HG02981 (cell line): ENCODE measurements around the gene RAPGEF5.

Source experiments
- ATAC-seq: cut with Tn5 transposase; IDR thresholded peaks from one replicate; pipeline ENCODE4 v1.9.1; 2021; ENCODE audit warnings: mild to moderate bottlenecking, moderate library complexity; ENCODE audit not compliant: unreplicated experiment

Gene RAPGEF5, protein sequence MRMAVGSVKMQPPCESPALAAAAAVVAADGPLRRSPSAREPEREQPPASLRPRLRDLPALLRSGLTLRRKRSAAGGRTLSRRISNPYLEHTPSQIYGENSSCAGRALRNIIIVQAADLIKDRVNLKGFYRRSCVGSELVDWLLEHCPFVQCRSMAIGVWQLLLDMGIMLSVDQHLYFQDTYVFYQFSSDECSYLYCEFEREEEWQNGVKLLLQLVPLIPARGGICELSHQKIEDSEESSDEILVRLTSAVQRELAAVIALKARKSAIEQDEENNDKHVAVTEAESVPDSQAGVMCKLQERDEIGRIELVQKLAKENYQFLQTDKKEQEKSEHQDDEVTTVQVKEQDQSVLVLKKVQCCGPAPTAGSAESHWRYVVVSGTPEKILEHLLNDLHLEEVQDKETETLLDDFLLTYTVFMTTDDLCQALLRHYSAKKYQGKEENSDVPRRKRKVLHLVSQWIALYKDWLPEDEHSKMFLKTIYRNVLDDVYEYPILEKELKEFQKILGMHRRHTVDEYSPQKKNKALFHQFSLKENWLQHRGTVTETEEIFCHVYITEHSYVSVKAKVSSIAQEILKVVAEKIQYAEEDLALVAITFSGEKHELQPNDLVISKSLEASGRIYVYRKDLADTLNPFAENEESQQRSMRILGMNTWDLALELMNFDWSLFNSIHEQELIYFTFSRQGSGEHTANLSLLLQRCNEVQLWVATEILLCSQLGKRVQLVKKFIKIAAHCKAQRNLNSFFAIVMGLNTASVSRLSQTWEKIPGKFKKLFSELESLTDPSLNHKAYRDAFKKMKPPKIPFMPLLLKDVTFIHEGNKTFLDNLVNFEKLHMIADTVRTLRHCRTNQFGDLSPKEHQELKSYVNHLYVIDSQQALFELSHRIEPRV

DNA sequence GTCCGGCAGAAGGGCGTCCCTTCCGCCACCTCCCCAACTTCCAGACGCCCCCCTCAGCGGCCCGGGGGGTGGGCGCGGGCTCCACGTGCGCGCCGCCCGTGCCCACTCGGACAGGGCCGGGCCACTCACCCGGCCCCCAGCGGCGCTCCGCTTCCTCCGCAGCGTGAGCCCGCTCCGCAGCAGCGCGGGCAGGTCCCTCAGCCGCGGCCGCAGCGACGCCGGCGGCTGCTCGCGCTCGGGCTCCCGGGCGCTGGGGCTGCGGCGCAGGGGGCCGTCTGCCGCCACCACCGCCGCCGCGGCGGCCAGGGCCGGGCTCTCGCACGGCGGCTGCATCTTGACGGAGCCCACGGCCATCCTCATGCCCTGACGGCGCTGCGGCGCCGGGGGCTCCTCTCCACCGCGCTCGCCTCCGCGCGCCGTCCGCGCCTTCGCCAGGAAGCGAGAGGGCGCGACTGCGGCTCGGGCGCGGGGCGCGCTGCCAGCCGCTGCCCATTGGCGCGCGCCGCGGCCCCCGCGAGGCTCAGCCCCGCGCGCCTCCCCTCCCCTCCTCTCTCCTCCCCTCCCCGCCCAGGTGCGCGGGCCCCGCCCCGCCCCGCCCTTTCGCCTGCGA lies at the start of gene RAPGEF5:
TSS of gene RAPGEF5 (minus strand) at position 454 of the 610 bp plus-strand sequence. CDS start at position 360, 94 bp downstream.
- peak; percentile 44 for ATAC-seq

DNA sequence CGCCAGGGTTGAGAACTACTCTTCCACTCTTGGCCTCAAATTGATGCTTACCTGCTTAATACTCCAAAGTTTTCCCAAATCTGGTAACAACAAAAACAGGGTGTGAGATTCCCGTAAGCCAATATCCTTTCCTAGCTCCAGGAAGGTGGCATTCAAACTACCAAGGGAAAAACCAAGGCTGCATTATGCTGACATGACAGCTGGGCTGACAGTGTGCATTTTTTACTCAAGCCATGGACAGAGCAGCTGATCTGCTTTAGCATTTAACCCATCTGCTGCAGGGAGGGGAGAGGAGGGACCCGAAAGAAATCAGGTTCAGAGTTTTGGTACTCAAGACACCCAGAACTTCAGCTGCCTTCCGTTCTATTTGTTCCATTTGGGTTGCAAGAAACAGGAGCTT lies 49.8 kb upstream of the RAPGEF5 start:
- ATAC-seq, result no peak

DNA sequence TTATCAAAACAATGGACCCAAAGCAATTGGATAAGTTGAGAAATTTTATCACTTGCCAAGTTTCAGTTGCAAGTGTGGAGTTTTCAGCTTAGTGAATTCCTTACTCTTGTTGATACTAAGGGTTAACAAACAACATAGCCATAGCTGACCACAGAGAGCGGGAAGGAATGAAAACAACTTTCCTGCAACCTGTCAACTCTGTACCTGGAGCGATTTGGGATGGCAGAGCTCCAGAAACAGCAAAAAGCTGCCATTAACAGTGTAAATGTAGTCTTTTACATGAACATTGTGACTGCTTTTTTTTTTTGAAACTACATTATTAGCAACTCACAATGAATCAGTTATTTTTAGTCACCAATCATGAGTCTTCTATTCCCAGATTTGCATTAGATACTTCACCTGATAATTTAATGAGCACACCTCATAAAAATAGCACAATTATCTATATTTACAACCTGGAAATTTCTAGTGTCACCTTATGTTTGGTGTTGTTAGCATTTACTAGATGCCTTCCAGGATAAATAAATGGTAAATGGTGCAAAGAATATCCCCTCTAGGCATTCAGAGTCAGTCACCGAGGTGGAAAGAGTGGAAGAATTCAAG lies 47.6 kb upstream of the RAPGEF5 start:
- no peak for ATAC-seq

DNA sequence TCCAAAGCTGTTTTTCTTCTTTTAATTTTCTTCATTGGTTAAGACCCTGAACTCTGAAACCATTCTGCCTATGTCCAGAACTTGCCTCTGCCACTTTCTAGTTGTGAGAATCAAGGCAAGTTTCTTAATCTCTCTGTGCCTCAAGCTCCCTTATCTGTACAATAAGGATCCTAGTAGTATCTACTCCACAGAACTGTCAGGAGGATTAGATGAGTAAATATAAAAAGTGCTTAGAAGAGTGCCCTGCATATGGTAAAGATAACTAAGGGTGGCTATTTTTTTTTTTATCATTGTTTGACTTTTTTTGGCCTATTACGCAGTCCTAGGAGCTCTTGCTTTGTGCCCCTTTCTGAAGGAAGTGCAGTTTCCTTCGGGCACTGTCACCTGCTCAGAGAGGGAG lies 46.4 kb upstream of the RAPGEF5 start:
- no peak for ATAC-seq

DNA sequence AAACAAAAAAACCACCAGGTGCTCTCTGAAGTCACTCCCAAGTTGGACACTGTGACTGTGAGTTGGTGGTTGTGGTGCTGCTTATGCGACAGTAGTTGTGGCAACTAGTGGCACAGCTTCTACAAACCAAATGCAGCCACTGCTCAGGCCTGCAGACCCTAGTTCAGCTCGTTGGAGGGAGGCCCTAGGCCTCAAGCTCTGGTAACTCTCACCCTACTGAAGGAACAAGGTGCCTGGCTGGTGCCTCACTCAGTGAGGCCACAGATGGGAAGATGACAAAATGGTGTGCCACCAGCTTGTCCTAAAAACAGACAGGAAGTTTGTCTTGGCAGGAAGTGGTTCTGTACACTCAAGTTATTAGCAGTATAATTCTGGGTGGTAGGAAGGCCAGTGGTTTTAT lies 45.3 kb upstream of the RAPGEF5 start:
- ATAC-seq, result peak; percentile 39

DNA sequence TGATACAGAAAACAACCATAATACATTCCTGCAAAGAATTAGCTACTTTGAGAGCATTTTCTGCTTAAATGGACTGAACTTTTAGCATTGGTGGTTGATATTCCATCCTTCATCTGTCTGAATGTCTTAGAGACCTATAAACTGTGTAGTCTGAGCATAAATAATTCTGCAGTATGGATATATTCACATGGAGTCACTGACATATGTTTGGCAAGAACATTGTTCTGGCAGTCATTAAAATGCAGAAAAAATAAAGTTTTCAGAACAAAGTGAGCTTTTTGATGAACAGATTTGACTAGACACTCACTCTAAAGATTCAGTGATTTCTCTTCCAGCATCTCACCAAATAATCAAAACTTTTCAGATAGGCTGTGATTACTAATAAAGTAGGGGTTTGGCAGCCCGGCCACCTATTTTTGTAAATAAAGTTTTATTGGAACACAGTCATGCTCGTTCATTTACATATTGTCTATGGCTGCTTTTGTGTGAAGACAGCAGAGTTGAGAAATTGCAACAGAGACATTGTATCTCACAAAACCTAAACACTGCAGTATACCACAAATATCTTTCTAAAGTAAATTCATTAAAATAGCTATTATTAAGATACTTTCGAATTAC lies 44.1 kb upstream of the RAPGEF5 start:
- no peak for ATAC-seq

DNA sequence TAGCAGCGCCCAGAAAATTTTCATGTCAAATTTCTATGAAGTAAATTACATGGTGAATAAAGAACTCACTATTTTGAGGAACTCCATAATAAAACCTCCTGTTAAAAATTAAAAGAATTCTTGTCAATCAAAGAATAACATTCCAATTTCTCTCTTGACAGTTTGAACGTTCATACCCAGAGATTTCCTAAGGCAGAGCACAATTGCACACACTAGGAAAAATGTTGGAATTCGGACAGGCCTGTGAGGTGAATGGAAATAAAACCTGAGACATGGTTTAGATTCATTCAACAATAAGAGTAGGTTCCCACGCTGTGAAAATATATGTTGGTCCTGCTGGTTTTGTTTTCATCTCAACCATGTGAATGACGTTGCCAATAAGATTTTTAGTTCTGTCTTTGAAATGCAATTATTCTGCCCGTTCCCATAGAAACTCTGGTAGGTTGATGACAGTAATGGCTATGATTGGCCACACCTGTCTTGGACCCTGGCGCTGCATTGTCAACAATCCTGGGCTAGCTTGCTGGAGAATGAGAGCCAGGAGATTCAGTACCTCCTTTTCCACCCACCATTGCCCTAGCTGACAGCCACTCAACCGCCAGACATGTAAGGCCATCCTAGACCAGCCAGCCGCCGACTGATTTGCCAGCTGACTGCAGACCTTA lies 43.3 kb upstream of the RAPGEF5 start:
- no peak for ATAC-seq

DNA sequence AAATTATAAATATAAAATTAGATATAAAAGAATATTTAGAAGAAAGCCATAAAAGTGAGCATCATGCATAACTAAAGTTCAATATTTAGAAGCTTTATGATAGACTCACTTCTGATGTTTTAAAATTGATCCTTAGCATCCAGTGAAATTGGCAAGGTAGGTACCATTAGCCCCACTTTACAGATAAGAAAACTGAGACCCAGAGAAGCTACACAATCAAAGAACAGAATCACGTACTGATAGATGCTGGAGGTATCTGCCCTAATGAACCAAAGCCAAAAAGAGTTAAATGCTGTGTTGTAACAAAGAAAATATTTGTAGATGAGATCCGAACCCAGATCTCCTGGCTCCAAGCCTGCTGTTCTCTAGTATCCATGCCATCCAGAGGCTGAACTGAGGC lies 42.6 kb upstream of the RAPGEF5 start:
- no peak for ATAC-seq

DNA sequence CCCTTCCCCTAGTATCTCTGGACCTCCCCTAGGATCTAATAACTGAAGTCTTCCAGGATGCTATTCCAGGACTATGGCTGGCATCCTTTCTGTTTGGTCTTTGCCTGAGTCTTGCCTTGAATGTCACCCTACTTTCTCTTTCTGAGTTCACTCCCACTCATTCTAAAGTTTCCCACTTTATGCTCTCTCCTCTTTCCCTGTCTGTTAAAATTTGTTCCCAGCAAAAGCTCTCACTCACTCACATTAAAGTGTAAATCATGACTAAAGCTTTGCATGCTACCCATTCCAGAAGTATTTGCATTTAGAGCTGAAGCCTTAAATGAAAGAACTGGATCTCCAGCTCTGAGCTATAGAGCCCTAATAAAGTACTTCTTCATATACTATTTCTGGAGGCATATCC lies 42.1 kb upstream of the RAPGEF5 start:
- ATAC-seq, result no peak

DNA sequence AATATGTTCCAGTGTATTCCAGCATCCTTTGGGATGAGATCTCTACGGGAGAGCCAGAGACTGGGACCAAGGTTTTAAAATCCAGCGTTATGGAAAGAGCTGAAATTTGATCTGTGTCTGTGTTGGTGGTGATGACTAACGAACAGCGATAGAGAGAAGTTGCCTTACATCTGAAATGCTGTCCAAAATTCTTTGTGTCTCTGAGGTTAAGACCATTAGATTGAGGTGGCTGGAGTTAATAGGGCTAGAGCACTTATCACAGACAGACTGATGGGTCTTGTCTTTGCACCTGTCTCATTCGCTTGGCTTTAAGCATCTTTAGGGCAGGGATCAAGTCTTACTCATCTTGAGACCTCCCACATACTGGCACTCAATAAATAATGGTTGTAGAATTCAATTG lies 41.0 kb upstream of the RAPGEF5 start:
- no peak for ATAC-seq

DNA sequence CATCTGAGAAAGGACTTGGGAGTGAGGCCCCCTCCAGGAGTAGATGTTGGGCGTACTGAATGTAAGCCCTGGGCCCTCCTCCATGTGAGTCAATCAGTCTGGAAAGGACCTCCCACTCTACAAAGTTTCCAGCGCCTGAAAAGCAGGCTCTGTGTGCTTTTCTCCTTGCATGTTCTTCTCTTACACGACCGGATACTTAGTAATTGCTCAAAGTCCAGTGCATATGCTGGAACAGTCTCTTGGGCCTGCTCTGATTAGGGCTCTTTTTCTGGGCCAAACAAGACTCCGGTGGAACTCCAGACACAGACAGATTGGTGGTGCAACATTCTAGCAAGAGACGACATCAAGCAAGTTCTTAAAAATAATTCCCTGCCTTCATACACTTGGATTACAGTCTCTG lies 38.3 kb upstream of the RAPGEF5 start:
- no peak for ATAC-seq

DNA sequence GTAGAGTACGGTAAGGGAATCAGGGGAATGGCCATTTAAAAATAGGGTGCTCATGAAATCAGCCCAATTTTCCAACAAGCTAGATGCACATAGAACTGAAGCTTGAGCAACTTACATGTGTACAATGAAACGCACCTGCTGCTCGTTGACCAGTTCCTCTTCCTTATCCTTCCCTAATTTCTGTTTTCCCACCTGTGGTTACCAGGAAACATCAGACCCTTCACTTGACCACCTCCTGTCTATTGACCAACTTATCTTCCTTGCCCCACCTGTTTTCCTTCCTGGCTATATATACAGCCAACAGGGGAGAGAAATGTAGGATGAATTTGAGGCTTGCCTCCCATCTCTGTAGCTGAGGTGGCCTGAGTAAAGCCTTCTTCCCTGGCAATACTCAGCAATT lies 37.8 kb upstream of the RAPGEF5 start:
- no peak for ATAC-seq

DNA sequence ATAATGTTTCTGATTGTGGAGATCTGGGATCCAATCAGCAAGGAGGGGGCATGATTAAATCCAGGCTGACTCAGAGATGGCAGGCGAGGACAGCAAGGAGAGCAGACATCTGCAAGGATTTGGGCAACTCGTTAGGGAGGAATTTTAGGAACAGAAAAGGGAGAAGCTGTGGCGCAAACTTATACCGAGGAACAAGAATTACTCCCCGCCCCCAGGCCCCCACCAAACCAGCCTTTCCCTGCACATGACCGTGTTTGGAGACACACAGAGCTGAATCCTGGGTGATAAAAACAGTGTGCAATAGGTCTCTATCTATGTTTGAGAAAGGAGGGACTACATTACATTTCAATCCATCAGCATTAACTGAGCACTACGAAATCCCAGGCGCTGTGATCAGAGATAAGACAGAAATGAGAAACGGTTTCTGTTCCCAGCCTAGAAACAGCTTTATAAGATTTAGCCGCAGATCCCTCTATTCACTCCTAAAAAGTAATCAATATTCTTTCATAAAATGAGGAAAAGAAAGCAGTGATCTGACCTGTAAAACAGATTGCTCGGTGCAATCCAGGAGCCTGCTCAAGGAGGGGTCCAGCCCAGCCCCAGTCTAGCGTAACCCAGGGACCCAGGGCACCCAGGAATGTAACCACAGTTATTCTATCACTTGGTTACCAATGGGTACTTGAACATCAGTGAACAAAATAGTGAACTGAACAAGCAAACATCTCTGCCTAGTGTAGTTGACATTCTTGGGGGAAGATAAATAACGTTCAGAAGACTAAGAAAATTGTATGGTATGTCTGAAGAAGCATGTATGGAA lies 37.2 kb upstream of the RAPGEF5 start:
- no peak for ATAC-seq

DNA sequence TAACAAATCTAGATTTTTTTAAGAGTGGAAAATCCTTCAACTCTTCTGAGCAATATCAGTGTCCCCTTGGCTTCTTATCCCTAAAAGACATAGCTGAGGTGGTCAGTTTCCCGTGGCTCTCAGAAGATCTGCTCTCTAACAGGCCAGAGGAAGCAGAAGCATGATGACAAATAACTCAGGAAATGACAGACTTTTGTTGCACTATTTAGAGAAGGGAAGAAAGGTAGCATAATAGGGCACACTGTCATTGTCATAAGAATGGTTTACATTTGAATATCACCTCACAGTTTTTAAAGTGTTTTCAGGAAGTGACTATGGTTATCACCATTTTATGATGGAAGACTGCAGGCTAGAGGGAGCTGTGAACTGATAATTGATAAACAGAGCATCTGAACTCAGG lies 33.6 kb upstream of the RAPGEF5 start:
- no peak for ATAC-seq

DNA sequence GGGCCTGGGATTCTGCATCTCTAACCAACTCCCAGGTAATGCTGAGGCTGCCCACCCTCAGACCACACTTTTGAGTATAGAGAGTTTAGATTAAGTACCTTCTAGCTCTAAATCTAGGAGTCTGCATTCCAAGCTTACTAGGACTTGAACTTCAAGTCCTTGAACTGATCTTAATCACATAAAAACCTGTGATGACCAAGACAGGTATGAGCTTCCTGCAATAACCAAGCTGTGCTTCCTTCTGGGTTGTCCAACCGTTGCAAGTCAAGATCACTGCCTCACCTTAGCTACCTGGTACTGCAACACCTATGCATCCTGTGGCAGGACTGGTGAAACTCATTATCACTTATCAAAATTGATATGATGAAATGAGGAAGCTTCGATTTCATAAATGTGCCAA lies 32.9 kb upstream of the RAPGEF5 start:
- ATAC-seq, result no peak

DNA sequence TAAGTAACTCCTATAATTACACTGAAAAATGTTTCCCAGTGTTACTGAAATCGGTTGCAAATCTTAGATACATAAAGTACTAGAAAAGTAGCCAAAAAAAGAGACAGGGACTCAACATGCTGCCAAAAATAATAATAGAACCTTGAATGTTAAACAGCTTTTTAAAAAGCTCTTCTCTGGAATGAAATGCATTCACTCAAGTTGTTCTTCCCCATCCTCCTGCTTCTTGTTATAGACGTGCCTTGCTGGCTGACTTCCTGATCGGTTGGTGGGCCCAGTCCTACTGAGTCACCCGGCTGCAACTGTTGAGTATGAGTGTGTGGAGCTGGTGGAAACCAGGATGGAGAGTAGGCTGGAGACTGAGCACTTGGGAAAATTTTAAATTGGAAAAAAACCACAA lies 30.6 kb upstream of the RAPGEF5 start:
- no peak for ATAC-seq

DNA sequence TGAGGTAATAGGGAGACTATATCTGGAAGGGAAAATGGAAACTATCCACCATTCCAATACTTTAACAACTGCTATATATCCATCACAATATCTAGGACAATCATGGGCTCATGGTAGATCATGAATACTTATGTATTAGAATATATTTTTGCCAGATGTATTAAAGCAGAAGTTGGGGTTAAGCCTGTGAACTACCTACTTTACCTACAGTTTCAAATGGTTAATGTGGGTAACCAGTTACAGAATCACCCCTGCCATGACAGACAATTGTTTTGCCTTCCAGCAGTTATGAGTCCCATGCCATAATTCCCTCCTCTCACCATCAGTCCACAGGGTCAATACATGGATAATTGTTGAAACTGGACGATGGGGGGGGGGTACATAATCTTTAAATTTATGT lies 29.9 kb upstream of the RAPGEF5 start:
- ATAC-seq, result peak; percentile 73

DNA sequence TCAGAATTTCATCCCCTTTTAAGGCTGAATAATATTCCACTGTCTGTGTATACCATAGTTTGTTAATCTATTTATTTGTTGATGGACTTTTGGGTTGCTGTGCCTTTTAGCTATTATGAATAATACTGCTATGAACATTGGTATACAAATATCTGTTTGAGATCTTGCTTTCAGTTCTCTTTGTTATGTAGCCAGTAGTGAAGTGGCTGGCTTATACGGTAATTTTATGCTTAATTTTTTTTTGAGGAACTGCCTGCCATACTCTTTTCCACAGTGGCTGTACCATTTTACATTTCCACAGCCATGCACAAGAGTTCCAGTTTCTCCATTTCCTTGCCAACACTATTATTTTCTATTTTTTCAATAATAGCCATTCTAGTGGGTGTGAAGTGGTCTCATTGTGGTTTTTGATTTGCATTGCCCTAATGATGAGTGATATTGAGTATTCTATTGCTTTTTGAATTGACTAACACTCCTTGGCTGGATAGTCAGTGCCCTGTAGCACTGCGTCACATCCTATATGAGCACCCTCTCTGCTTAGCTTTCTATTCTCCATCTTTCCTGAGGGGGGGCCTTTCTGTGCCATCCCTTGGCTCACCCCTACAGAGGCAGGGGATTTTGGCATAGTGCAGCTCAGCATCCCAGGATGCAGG lies 29.4 kb upstream of the RAPGEF5 start:
- peak; percentile 73 for ATAC-seq

DNA sequence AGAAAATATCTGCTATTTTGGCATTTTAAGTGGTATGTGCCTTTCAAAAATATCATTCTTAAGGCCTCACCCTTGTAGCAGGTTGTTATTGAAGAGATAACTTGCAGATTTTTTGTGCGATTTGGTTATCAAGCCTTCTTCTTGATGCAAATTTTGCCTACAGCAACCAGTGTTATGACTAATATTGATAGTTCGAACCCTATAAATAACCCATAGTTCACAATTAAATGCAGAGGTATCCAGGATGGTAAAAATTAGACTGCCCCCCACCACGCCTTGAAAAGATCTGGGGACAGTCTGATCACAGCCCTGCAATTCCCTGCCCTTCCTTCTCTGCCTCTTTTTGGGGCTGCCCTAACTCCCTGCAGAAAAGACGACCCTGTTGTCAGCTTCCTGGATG lies 28.4 kb upstream of the RAPGEF5 start:
- no peak for ATAC-seq
